Inflammatory macrophage treated with lipopolysaccharide for 1 hour (primary cell): ENCODE measurements around the gene ZNF723.
"Not testable (repeated sequence)": the region's sequence is repeated elsewhere in the genome, so short reads cannot be mapped to it uniquely, and the experiment has no call there.

Experiments used
- DNase-seq, 2 donors: peaks; one replicate each; pipeline ENCODE4 v3.0.0-alpha.2; 2020 to 2022

Gene ZNF723

GRCh38 chr19:22832031-22832762 lies at the start of gene ZNF723:
TSS of gene ZNF723 (plus strand) at chr19:22832291. CDS start at chr19:22832380, 89 bp downstream.
- DNase-seq = no peak

- DNase-seq = no peak
Measured at GRCh38 chr19:22783651-22784410, 48.3 kb upstream of the ZNF723 start, which contains the start of gene ZNF99. TSS of gene ZNF99 (minus strand) at chr19:22784151. CDS start at chr19:22784016, 135 bp downstream.

GRCh38 chr19:22792863-22793262 lies 39.2 kb upstream of the ZNF723 start:
- not testable (repeated sequence) for DNase-seq

GRCh38 chr19:22797040-22797439 lies 35.1 kb upstream of the ZNF723 start:
- no peak for DNase-seq

- DNase-seq = no peak
Measured at GRCh38 chr19:22806418-22806817, 25.7 kb upstream of the ZNF723 start.

GRCh38 chr19:22807061-22807835 lies 24.8 kb upstream of the ZNF723 start:
- no peak for DNase-seq

GRCh38 chr19:22814124-22814523 lies 18.0 kb upstream of the ZNF723 start:
- no peak for DNase-seq

- no peak for DNase-seq
Measured at GRCh38 chr19:22831211-22831610, 880 bp upstream of the ZNF723 start.

- not testable (repeated sequence) for DNase-seq
Measured at GRCh38 chr19:22857713-22858320, 25.7 kb downstream of the ZNF723 start.

GRCh38 chr19:22882797-22883196 lies 50.7 kb downstream of the ZNF723 start:
- DNase-seq = peak in 1 of 2 donors; percentile 31

GRCh38 chr19:22893855-22894270 lies 61.8 kb downstream of the ZNF723 start:
- no peak for DNase-seq

- DNase-seq = no peak
Measured at GRCh38 chr19:22901431-22902130, 69.5 kb downstream of the ZNF723 start.
